ENCODE results near the gene CPEB3.
"Not testable (repeated sequence)": the region's sequence is repeated elsewhere in the genome, so short reads cannot be mapped to it uniquely, and the experiment has no call there.

CPEB3 gene

DNA sequence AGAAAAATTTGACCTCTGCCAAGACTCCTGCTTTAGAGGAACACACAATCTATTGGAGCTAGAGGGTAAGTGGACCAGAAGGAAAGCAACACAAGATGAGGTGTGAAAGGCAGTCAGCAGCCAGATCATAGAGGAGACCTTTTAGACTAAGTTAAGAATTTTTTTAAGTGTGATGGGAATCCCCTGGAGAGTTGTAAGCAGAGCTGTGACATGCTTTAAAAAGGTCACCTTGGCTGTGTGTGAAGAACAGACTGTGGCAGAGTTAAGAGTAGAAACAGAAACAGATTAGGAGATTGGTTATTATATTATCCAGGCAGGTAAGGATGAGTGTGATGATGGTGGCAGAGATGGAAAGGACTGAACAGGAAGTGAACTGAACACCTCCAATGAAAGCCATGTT lies 23.5 kb downstream of the CPEB3 start:
- DNase-seq = no peak

DNA sequence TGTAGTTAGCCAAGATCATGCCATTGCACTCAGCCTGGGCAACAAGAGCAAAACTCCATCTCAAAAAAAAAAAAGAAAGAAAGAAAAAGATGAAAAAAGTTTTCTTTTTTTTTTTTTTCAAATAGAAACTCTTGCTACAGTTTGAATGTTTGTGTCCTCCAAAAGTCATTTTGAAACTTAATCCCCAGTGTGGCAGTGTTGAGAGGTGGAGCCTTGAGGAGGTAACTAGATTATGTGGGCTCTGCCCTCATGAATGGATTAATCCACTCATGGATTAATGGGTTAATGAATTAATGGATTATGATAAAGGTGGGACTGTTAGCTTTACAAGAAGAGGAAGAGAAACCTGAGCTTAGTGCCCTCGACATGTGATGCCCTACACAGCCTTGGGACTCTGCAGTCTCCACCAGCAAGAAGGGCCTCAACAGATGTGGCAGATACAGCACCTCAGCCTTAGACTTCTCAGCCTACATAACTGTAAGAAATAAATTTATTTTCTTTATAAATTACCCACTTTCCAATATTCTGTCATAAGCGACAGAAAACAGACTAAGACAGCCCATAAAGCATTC lies 25.1 kb downstream of the CPEB3 start:
- DNase-seq = no peak

DNA sequence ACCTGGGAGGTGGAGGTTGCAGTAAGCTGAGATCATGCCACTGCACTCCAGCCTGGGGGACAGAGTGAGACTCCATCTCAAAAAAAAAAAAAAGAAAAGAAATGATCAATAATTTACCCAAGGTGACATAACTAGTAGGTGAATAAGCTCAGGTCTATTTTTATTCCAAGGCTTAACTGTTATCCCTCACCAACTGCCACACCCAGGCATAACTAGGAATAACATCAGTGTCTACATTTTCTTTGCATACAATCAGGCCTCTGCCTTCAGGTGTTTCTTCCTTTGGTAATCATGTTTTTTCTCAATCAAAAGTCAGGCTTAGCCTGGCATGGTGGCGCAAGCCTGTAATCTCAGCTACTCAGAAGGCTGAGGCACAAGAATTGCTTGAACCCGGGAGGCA lies 26.6 kb downstream of the CPEB3 start:
- DNase-seq = no peak

DNA sequence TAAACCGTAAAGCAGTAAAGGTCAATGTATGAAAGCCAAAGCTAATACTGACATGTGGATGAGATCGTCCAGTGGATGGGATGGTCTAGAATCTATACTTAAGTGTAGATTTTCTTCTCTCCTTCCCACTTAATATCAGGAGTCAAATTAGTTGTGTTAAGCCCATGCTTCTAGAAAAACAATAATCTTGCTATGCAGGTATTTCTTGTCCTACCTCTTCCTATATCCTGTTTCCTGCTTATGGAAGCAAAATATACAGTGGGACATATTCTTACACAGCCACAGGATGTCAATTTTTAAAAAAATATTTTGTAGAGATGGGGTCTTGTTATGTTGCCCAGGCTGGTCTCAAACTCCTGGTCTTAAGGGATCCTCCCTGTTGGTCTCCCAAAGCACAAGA lies 27.5 kb downstream of the CPEB3 start:
- DNase-seq = no peak

DNA sequence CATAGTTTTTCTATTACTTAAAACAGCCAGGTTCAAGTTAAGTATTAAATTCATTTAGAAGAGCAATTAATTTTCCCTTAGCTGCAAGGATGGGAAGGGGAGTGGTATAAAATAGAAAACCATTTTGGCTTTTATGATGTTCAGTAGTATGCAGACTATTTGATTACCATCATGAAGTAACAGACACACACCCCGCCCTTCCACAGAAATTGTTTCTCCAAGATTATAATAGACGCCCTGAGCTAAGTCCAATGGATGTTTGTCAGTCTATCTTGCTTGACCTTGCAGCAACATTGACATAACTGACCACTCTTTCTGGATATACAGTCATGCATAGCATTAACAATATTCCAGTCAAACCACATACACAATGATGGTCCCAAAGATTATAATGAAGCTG lies 42.3 kb downstream of the CPEB3 start:
- DNase-seq = no peak

DNA sequence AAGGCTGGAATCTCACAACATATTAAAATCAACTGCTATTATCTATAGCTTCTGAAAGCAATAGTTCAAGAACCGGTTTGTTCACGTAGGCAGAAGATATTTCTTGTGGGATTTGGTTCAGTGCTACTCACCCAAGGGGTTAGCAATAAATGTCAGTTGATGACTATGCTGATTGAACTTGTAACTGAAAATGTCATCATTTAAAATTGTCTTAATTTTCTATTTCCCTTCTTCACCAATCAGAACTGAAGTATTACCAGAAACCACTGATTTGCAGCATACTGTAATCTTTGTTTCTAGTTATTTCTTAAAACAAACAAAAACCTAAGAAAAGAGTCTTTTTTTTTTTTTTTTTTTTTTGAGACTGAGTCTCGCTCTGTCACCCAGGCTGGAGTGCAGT lies 46.1 kb downstream of the CPEB3 start:
- no peak for DNase-seq

DNA sequence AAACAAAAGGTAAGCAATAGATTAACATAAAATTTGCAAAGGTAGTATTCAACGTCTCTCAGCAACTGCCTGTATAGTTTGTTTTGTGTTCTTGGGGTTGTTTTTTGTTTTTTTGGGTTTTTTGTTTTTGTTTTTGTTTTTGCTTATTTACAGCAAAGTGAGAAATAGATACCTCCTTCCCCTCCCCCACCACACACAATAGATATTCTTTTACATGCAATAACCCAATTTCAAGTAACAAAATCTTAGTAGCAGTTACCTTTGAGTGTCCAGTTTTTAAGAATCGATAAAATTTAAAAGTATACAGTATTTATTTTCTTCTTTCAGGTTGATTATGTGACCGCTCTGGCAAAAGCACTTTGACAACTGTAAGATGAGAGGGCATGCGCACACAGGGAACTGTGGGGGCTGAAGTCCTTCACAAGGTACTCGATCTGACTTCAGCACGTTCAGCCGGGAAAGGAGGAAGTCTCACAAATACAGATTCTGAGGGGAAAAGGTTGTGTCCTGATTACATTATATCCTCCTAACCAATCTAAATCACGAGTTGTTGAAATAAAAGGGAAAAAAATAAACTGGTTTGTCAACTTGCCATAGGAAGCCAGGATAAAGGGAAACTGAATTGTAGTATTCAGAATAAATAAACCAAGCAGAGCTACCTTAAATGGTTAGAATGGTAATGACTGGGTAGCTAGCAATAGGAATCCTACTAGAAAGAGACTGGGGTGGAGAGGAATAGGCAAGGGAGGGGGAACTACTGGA lies 47.8 kb downstream of the CPEB3 start:
- DNase-seq = peak; percentile 61

DNA sequence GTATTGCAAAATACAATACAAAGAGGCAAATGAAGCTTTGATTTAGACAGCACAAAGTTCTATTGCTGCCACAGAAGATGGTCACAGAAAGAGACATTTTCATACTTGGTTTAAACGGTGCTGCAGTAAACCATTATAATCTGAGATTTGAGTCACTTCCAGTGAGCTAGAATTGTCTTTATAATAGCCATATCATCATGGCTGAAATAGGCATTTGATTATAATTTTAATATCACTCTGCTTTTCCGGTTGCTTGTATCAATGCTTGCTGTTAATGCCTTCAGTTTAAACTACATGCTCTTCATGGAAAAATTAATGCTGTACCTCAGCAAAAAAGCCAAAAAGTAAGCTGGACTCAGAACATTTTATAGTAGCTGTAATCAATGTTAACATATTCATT lies 48.5 kb downstream of the CPEB3 start:
- no peak for DNase-seq

DNA sequence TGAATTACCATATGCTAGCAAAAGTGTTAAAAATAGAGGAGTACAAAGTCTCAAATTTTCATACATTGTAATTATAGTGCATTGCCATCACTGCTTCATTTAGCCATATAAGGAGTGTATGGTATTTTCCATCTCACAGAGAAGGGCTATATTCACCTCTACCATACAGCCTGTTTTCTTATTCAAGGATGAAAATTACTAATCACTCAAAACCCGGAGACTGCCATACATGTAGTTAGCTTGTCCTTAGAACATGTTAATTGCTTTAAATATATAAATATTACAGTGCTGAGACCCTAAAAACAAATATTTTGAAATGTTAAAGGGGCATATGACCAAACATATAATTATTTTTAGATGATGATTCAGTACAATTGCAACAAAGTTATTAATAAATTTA lies 49.4 kb downstream of the CPEB3 start:
- DNase-seq = no peak

DNA sequence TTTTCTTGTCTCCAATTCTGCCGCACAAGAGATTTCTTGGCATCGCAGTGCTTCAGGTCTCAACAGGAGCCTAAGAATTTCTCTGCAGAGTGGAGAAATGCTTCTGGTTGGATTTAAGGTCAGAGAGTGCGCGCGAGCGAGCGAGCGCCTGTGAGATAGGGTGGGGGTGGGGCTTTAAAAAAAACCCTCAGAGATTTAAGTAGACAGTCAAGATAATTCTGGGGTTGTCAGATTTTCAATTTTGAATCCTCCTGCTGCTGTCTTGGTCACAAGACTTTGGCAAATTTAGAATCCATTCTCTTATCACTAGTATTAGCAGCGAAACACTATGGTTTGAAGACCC lies 49.7 kb downstream of the CPEB3 start:
- DNase-seq = peak; percentile 24

DNA sequence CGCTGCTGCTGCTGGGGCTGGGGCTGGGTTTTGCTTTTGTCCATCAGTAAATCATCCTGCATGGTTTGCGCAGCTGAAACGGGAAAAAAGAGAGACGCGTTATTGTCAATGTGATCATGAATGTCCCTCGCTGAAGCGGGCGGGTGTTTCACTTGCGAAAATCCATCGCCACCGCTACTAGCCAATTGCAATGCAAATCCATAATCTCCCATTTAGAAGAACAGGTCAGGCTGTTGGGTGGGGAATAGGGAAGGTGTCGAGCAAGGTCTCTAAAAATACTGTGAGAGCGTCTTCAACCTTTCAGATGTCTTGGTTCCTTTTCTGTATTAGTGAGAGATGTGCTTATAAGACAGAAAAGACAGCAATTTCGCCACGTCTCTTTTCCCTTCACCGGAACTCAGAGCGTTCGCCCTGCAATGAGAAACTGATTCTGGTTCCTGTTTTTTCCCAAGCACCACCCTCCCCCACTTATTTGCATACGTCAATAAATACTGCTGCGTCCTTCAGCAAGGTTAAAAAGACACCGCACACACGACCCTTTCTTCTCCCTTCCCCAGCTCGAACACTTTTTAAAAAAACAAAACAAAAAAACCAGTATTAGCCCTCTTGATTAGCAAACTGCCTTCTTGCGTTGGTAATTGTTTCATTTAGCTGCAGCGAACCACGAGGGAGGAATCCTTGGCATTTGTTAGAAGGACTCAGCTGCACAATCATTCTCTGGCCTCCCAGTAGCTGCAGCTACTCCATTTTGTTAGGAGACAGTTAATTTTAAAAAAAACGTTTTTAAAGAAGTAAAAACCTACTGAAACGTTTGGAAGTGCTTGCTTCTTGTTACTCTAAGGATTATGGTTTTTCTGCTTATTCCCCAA lies 50.4 kb downstream of the CPEB3 start:
- peak; percentile 54 for DNase-seq

DNA sequence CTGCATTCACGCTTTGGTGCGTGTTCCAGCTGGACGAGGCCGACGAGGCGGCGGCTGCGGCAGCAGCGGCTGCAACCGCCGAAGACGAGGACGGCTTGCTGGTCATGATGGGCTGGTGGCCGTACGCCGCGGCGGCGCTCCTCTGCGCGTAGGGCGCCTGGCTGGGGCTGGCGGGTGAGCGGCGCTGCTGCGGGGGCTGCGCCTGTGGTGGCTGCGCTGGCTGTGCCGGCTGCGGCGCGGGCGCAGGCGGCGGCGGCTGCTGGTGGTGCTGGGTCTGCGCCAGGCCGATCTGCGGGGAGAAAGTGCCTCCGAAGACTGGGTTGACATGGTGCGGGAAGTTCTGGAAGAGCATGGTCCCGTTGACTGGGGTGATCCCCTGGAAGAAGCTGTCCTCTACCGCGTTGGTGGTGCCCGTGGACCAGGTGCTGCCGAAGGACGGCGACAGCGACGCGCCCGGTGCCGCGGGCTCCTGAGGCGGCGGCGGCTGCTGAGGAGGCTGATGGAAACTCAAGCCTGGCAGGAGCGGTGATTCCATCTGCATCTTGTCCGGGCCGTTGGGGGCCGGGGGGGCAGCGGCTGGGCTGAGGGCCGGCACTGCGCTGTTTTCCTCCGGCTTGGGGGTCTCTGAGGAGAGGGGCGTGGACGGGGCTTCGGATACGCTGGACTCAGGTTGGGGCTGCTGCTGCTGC lies 51.1 kb downstream of the CPEB3 start:
- peak; percentile 40 for DNase-seq

DNA sequence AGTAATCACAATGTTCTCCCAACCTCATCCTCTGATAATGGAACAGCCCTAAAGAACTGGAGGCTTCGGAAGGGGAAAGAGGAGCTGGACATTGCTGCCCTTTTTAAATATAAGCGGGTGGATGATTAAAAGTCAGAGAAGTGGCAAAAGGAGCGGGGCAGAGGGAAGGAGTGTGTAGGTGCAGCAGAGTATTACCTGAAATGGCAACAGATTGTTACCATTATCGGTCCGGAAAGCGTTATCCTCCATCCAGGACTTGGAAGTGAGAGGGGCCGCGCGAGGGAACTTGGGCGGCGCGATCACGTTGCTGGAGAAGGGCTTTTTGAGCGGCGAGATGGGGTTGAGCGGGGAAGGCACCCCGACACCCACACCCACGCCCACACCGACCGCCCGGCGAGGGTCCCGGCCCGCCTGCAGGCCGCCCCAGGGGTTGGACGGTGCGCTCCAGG lies 51.7 kb downstream of the CPEB3 start:
- no peak for DNase-seq

DNA sequence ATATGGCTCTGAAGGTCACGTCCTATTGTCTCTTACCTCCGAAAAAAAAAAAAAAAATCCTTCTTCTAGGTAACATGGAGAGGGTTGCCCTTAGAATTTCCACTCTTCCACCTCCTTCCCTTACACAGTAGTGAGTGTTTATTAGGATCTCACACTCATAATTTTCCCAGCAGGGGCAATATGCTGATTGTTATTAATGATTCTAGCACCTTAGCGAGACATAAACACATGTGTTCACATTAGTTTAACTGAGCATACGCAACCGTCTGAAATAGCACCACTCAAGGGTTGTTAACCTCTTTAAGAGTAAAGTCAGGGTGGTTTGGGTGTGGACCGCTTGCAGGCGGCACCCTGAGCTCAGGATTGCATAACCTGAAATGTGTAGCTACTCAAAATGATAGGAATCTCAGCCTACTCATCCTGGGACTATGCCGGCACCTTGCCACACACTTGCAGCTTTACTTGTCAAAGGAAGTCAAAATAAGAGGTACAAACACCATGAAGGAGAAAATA lies 52.2 kb downstream of the CPEB3 start:
- peak; percentile 6 for DNase-seq

DNA sequence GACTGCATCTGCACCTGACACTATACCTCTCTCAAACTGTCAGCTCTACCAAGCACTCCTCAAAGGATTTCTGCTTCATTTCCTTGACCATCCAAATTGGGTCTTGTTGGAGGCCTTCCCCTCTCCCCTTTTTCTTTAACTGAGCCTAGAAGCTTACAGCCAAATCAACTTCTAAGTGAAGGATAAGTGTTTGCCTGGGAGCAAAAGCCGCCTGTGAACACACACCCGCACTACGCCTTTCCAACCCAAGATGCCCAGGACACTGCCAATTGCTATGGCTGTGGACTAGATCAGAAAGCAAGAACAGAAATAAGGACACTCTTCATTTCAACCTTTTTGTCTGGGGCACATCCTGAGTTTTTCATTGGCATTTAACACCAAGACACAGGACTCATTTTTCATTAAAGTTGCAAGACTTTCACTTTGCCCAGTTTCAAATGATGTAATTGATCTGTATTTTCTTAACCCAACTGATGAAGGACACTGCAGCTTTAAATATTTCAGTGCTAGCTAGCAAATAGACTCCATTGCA lies 52.8 kb downstream of the CPEB3 start:
- DNase-seq = no peak

DNA sequence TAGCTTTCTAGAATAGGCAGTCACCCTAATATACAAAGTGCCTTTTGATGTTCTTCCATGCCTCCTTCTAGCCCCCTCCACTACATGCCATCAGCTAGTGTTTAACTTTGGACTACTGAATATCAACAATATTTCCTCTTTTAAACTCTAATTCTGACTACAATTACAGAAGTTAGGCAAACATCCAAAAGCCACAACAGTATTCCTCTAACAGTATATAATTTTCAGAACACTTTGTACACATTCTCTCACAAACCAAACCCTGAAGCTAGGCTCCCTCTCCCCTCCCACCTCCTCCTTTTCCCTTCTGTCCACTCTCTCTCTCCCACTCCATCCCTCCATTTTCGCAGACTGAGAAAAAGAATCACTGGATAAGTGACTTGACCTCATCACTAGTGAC lies 59.7 kb downstream of the CPEB3 start:
- DNase-seq = no peak

DNA sequence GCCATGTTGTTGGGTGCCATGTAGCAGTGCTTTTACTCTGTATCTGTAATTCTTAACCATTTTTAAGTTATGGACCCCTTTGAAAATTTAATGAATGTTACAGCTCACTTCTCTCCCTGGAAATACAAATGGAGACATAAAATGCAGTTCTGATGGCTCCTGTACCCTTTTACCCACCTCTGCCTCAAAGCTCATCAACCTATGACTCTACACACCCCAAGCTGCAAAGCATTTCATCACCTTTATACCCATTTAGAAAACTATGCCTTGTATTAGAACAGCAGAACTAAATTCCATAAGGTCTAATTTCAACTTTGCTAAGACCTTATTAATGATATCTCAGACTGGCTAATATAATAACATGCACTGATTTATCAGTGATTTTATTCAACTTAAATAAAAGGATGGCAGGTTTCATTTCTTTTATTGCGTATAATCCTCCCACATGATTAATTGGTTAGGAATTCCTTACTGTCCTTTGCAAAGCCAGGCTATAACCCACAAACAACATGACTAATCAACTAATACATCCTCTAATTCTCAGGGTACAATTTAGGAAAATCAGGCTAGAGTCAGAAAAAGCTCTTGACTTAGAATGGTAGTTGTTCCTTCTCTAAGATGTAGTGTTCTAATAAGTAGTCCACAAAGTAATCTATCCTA lies 68.1 kb downstream of the CPEB3 start:
- DNase-seq = peak; percentile 78

DNA sequence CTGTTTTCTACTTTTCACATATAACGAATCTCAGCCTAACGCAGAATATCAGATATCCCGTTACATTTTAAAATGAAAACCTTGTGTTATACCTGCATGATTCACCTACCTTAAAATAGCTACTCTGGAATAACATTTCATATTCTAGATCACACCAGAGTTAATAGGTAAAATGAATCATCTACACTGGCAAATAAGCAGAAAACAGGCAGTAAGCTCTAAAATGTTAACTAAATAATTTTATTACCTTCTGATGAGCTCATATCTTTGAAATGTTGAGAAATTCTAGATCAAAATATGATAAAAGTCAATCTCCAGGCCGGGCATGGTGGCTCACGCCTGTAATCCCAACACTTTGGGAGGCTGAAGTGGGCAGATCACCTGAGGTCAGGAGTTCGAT lies 71.3 kb downstream of the CPEB3 start:
- no peak for DNase-seq

DNA sequence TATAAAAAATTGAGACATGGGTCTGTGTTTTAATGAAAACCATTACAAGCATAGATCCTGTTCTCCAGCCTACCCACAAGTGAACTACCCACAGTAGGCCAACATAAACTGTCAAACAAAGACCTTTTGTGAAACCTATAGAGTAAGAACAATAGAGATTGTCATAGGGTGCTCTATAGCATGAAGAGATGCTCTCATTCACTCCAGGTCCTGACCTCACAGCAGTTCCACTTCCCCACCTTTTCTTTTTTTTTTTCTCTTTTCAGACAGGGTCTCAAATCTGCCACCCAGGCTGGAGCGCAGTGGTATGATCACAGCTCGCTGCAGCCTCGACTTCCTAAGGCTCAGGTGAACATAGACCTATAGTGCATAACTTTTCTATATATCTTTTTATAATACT lies 72.3 kb downstream of the CPEB3 start:
- DNase-seq = no peak

DNA sequence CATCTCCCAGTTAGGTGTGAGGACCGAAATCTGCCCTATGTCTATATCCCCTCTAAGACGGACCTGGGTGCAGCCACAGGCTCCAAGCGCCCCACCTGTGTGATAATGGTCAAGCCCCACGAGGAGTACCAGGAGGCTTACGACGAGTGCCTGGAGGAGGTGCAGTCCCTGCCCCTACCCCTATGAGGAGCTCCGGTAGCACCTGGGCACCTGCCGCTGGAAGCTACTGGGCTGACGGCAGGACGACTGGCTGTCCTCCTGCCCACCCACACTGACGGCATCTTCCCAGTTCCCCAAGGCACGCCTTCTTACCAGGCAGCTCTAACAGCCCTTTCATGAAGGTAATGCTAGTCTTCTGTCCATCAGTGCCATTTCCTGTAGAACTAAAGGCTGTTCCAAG lies 74.3 kb downstream of the CPEB3 start:
- not testable (repeated sequence) for DNase-seq

DNA sequence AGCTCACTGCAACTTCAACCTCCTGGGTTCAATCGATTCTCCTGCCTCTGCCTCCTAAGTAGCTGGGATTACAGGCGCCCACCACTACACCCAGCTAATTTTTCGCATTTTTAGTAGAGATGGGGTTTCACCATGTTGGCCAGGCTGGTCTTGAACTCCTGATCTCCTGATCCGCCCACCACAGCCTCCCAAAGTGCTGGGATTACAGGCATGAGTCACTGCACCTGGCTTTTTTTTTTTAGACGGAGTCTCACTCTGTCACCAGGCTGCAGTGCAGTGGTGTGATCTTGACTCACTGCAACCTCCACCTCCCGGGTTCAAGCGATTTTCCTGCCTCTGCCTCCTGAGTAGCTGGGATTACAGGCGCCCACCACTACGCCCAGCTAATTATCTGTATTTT lies 75.7 kb downstream of the CPEB3 start:
- DNase-seq = not testable (repeated sequence)

DNA sequence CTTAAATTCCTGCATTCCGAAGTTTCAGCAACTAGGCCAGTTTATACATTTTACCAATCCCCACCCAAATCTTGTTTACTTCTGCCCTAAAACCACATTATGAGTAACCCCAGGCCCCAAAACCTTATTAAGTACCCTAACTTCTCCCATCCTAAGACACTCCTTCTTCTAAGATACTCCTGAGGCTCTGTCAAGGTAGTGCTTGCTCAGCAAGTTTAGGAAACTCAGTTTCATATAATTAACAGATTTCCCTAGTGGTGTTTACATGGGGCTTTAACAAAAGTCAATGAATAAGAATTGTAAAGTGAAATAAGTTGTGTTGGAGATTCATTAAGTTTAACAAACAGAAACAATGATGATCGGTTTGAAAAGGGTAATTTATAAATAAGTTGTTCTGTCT lies 77.8 kb downstream of the CPEB3 start:
- no peak for DNase-seq
